Neural progenitor cell (in vitro differentiated cells): Measurements from ENCODE around the gene SNX8. TPM values are rescaled to one million over a fixed set of nuclear protein-coding genes. Genes with fewer than 3 reads are reported as not detected.

Experiments
- DNase-seq: peaks from one replicate; pipeline ENCODE4 v3.0.0-alpha.2; 2016; ENCODE audit warnings: low spot score
- H2AFZ ChIP-seq: fragments of 200-600 bp; sonication (generic); replicated peaks from 2 replicates; pipeline ENCODE4 v1.6.1; 2016; ENCODE audit warnings: antibody characterized with exemption
- H3F3A ChIP-seq: fragments of 200-600 bp; sonication (generic); 2 replicates; pipeline ENCODE4 v1.6.1; 2016; ENCODE audit warnings: antibody characterized with exemption, low read depth
- H3K27ac ChIP-seq: fragments of 200-600 bp; sonication (generic); 2 replicates; pipeline ENCODE4 v1.5.1; 2016; ENCODE audit warnings: mild to moderate bottlenecking
- H3K27me3 ChIP-seq: fragments of 200-600 bp; sonication (generic); 2 replicates; pipeline ENCODE4 v1.6.1; 2016; ENCODE audit warnings: mild to moderate bottlenecking, moderate library complexity
- H3K36me3 ChIP-seq: fragments of 200-600 bp; sonication (generic); 2 replicates; pipeline ENCODE4 v1.5.1; 2016
- H3K4me1 ChIP-seq: fragments of 200-600 bp; sonication (generic); 2 replicates; pipeline ENCODE4 v1.6.1; 2016; ENCODE audit warnings: mixed run types
- H3K4me2 ChIP-seq: fragments of 200-600 bp; sonication (generic); 2 replicates; pipeline ENCODE4 v1.6.1; 2016
- H3K4me3 ChIP-seq: fragments of 200-600 bp; sonication (generic); 2 replicates; pipeline ENCODE4 v1.5.1; 2016
- H3K79me2 ChIP-seq: fragments of 200-600 bp; sonication (generic); 2 replicates; pipeline ENCODE4 v1.6.1; 2016; ENCODE audit warnings: low read depth
- H3K9ac ChIP-seq: fragments of 200-600 bp; sonication (generic); 2 replicates; pipeline ENCODE4 v1.6.1; 2016
- H3K9me3 ChIP-seq: fragments of 200-600 bp; sonication (generic); 2 replicates; pipeline ENCODE4 v1.5.1; 2016; ENCODE audit warnings: low read depth
- H4K20me1 ChIP-seq: fragments of 200-600 bp; sonication (generic); 2 replicates; pipeline ENCODE4 v1.6.1; 2016; ENCODE audit warnings: low read depth
- H3K27ac Mint-ChIP-seq: 3 replicates; pipeline ENCODE4 v1.8.0; 2021; ENCODE audit warnings: mixed read lengths
- H3K27me3 Mint-ChIP-seq: 2 replicates; pipeline ENCODE4 v1.8.0; 2022; ENCODE audit warnings: low read depth, mild to moderate bottlenecking, inconsistent platforms, moderate library complexity, mixed read lengths; ENCODE audit not compliant: insufficient read depth
- H3K36me3 Mint-ChIP-seq: 3 replicates; pipeline ENCODE4 v1.8.0; 2021; ENCODE audit warnings: mixed read lengths
- H3K4me1 Mint-ChIP-seq: 3 replicates; pipeline ENCODE4 v1.8.0; 2021; ENCODE audit warnings: mixed read lengths
- H3K4me3 Mint-ChIP-seq: 3 replicates; pipeline ENCODE4 v1.8.0; 2021; ENCODE audit warnings: mild to moderate bottlenecking, moderate library complexity, mixed read lengths
- H3K9me3 Mint-ChIP-seq: 3 replicates; pipeline ENCODE4 v1.8.0; 2020; ENCODE audit warnings: mixed read lengths
- CTCF ChIP-seq: fragments of 200-600 bp; sonication (generic); IDR thresholded peaks from 2 replicates; pipeline ENCODE4 v1.5.1; 2017; ENCODE audit warnings: antibody characterized with exemption, mild to moderate bottlenecking
- EZH2 ChIP-seq: fragments of 200-600 bp; sonication (generic); IDR thresholded peaks from 2 replicates; pipeline ENCODE4 v1.6.1; 2017; ENCODE audit warnings: antibody characterized with exemption, mild to moderate bottlenecking, moderate library complexity
- EZH2phosphoT487 ChIP-seq: fragments of 200-600 bp; sonication (generic); IDR thresholded peaks from 2 replicates; pipeline ENCODE4 v1.6.1; 2017; ENCODE audit warnings: antibody characterized with exemption
- microRNA-seq: library from miRNA; unstranded; fragments of <30 nt; microRNA quantifications from one replicate; pipeline ENCODE4, GENCODE V29; 2016
- total RNA-seq: library from RNA; depleted of rRNA; stranded (reverse); fragments of >200 nt; gene quantifications from 2 replicates; pipeline ENCODE4 v1.2.3, GENCODE V29; 2015; ENCODE audit warnings: low replicate concordance

The SNX8 gene
- total RNA-seq, 1 donor from 2014 or later, result 3.6 TPM

GRCh38 chr7:2202901-2203765, 111.1 kb downstream of the SNX8 start:
- no peak overlapping the region for H3K27ac ChIP-seq
- no peaks in the 10 kb centered on the region for H3K27me3 Mint-ChIP-seq
- TF ChIP-seq EZH2, result no peak
- no peak for TF ChIP-seq CTCF
- TF ChIP-seq EZH2phosphoT487, result no peak
- H3K9me3 ChIP-seq, result no peaks in the 10 kb centered on the region
- H3K27ac Mint-ChIP-seq, result peak overlapping the region; percentile 85
- H3F3A ChIP-seq, result no peaks in the 10 kb centered on the region
- no peaks in the 10 kb centered on the region for H3K27me3 ChIP-seq
- no peak overlapping the region for H3K4me2 ChIP-seq
- DNase-seq, result no peak
- H4K20me1 ChIP-seq, result peaks cover 15% of the 10 kb centered on the region
- H3K79me2 ChIP-seq, result no peaks in the 10 kb centered on the region
- H3K36me3 ChIP-seq, result no peaks in the 10 kb centered on the region
- H3K4me3 Mint-ChIP-seq, result no peak overlapping the region
- peaks cover 14% of the 10 kb centered on the region for H3K36me3 Mint-ChIP-seq
- H2AFZ ChIP-seq, result no peak overlapping the region
- no peak overlapping the region for H3K9ac ChIP-seq
- no peaks in the 10 kb centered on the region for H3K9me3 Mint-ChIP-seq
- H3K4me1 ChIP-seq, result no peaks in the 10 kb centered on the region
- H3K4me3 ChIP-seq, result no peak overlapping the region
- H3K4me1 Mint-ChIP-seq, result peaks cover 26% of the 10 kb centered on the region

DNA sequence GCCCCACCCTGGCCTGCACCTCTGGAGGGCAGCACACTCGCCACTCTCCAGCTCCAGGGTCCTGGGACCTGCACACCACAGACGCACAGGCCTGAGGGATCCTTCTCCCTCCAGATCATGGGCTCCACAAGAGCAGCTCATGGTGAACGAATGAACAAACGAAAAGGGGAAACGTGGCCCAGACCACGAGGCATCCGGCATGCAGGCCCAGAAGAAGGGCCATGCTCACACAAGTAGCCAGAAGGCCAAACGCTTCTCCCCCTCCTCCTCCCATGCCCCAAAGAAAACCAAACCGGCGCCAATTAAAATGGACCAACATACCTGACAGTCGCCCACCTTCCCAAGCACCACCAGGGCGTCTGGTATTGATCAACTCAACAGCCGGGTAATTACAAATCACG, 111.9 kb downstream of the SNX8 start:
- Mint-ChIP-seq H3K4me1 (peaks cover 26% of the 10 kb centered on the region), H3K27me3 (no peaks in the 10 kb centered on the region), H3K9me3 (no peaks in the 10 kb centered on the region), H3K4me3 (no peak overlapping the region), H3K36me3 (peaks cover 17% of the 10 kb centered on the region), H3K27ac (no peak overlapping the region)
- H2AFZ ChIP-seq, result no peak overlapping the region
- H3K79me2 ChIP-seq, result no peaks in the 10 kb centered on the region
- H3K36me3 ChIP-seq, result no peaks in the 10 kb centered on the region
- no peak overlapping the region for H3K9ac ChIP-seq
- no peak overlapping the region for H3K4me3 ChIP-seq
- H4K20me1 ChIP-seq, result peaks cover 15% of the 10 kb centered on the region
- no peaks in the 10 kb centered on the region for H3F3A ChIP-seq
- no peak for DNase-seq
- H3K27me3 ChIP-seq, result no peaks in the 10 kb centered on the region
- no peak overlapping the region for H3K4me2 ChIP-seq
- no peak overlapping the region for H3K27ac ChIP-seq
- H3K4me1 ChIP-seq, result no peaks in the 10 kb centered on the region
- H3K9me3 ChIP-seq, result no peaks in the 10 kb centered on the region
- TF ChIP-seq CTCF (no peak), EZH2 (no peak), EZH2phosphoT487 (no peak)

Small RNA genes lying within 50 kb of the gene (microRNA-seq; reads per million reads assigned to microRNA genes)
- gene MIR6836, result not detected

Other genes starting within 250 kb of the SNX8 start
- 23.7 and 46.6 TPM in 2 replicates for gene MAD1L1, start 81.5 kb downstream of the SNX8 start, total RNA-seq
- 30.6 and 34.3 TPM in 2 replicates for gene MRM2, start 72.2 kb downstream of the SNX8 start, total RNA-seq
- 29.6 and 63.9 TPM in 2 replicates for gene NUDT1, start 72.2 kb downstream of the SNX8 start, total RNA-seq
- gene EIF3B, start 40.4 kb upstream of the SNX8 start, total RNA-seq, result 146 and 167 TPM in 2 replicates
- gene CHST12, start 89.2 kb upstream of the SNX8 start, total RNA-seq, result 0.43 and 7.2 TPM in 2 replicates
- not detected in 2 replicates for gene GRIFIN, start 162.0 kb upstream of the SNX8 start, total RNA-seq
- gene LFNG, start 205.3 kb upstream of the SNX8 start, total RNA-seq, result 58.0 and 177 TPM in 2 replicates
- gene BRAT1, start 241.1 kb upstream of the SNX8 start, total RNA-seq, result 9.3 and 52.2 TPM in 2 replicates
- 4.6 and 10.1 TPM in 2 replicates for gene IQCE, start 244.5 kb upstream of the SNX8 start, total RNA-seq